ENCODE data around the gene SFSWAP. TPM values are rescaled to one million over a fixed set of nuclear protein-coding genes. Genes with fewer than 3 reads are reported as not detected.

Gene SFSWAP
- 59.4 to 76.3 TPM (median 63.4 TPM) in 3 replicates for total RNA-seq (2021)
- Bru-seq, nascent RNA: percentile 82 among the genes with signal in this experiment
- long read RNA-seq, experiment 1, transcript SFSWAP-201 (18 exons, 3,246 nt): major isoform, 77 of 151 reads
- long read RNA-seq, experiment 1, partial matches to known transcripts: 35 of 151 reads
- long read RNA-seq, experiment 1, other reads (novel, unspliced or antisense): 37 of 151 reads
- long read RNA-seq, experiment 2, transcript SFSWAP-201 (18 exons, 3,246 nt): major isoform, 12 of 68 reads
- long read RNA-seq, experiment 2, partial matches to known transcripts: 33 of 68 reads
- long read RNA-seq, experiment 2, other reads (novel, unspliced or antisense): 22 of 68 reads
- long read RNA-seq, experiment 3, partial matches to known transcripts: 4 of 7 reads
- long read RNA-seq, experiment 3, other reads (novel, unspliced or antisense): 3 of 7 reads

GRCh38 chr12:131710464-131711457 lies at the start of gene SFSWAP:
TSS of gene SFSWAP (plus strand) at chr12:131711090. CDS start at chr12:131711230, 140 bp downstream.
- Mint-ChIP-seq H3K9me3 (peaks cover 7% of the 10 kb centered on the region), H3K4me3 (peak within 1 kb of the TSS; percentile 94), H3K4me1 (peaks cover 23% of the 10 kb centered on the region), H3K27me3 (ENCODE audit: low read depth) (peaks cover 6% of the 10 kb centered on the region), H3K27ac (peak within 1 kb of the TSS; percentile 99), H3K36me3 (peaks cover 25% of the 10 kb centered on the region)
- DNase-seq (ENCODE audit: low spot score): peak; percentile 63
- ChIA-PET CTCF (interaction anchor here (0.9 to 1.1 kb wide), 2 partner anchors 13 to 120 kb away, joined by 3 to 4 read pairs; no protein-coding TSS in a partner anchor), POLR2A (interaction anchor here (0.5 to 1.3 kb wide), 2 partner anchors 13 to 183 kb away, joined by 4 to 6 read pairs; no protein-coding TSS in a partner anchor)
- peak; percentile 83 for ATAC-seq
- TF ChIP-seq NFE2L1 (CRISPR knock-in tag; IDR thresholded peaks at IDR 0.05): peak; percentile 10; the same call in 1 of the 2 replicates
- TF ChIP-seq IRF2 (CRISPR knock-in tag; IDR thresholded peaks at IDR 0.05; ENCODE audit: borderline replicate concordance, low read depth): no peak
- TF ChIP-seq ZMAT4 (CRISPR knock-in tag; IDR thresholded peaks at IDR 0.05): no peak
- peak; percentile 52; the same call in 1 of the 2 replicates for TF ChIP-seq CREM (CRISPR knock-in tag; IDR thresholded peaks at IDR 0.05)
- TF ChIP-seq HMGXB4 (CRISPR knock-in tag; IDR thresholded peaks at IDR 0.05): 0 out of 2 replicates have a peak, but pooled peaks have one; percentile 25
- TF ChIP-seq GABPB1 (CRISPR knock-in tag; IDR thresholded peaks at IDR 0.05): peak; percentile 82
- peak; percentile 67; the same call in 1 of the 2 replicates for TF ChIP-seq MAX (CRISPR knock-in tag; IDR thresholded peaks at IDR 0.05)
- 0 out of 2 replicates have a peak, but pooled peaks have one; percentile 45 for TF ChIP-seq IRF1 (CRISPR knock-in tag; IDR thresholded peaks at IDR 0.05)
- no peak for TF ChIP-seq GTF2I (CRISPR knock-in tag; conservative IDR thresholded peaks at IDR 0.05)
- TF ChIP-seq NFATC4 (CRISPR knock-in tag; IDR thresholded peaks at IDR 0.05): no peak
- TF ChIP-seq ZNF416 (CRISPR knock-in tag; IDR thresholded peaks at IDR 0.05): no peak
- no peak for TF ChIP-seq CDX4 (CRISPR knock-in tag; IDR thresholded peaks at IDR 0.05; ENCODE audit: borderline replicate concordance)
- peak; percentile 37 for TF ChIP-seq FOXP4 (CRISPR knock-in tag; IDR thresholded peaks at IDR 0.05)
- 0 out of 2 replicates have a peak, but pooled peaks have one; percentile 67 for TF ChIP-seq ATF6 (CRISPR knock-in tag; IDR thresholded peaks at IDR 0.05)
- no peak for TF ChIP-seq CBFB (CRISPR knock-in tag; IDR thresholded peaks at IDR 0.05; ENCODE audit: low read depth)
- TF ChIP-seq MYBL2 (CRISPR knock-in tag; IDR thresholded peaks at IDR 0.05): peak; percentile 65; the same call in 1 of the 2 replicates
- TF ChIP-seq KAT7 (CRISPR knock-in tag; IDR thresholded peaks at IDR 0.05; ENCODE audit: borderline replicate concordance): peak; percentile 94; the same call in 1 of the 2 replicates
- TF ChIP-seq FOXP1 (CRISPR knock-in tag; IDR thresholded peaks at IDR 0.05; ENCODE audit: borderline replicate concordance): peak; percentile 51; the same call in 1 of the 2 replicates
- TF ChIP-seq FOXK1 (CRISPR knock-in tag; IDR thresholded peaks at IDR 0.05): peak; percentile 42; the same call in 1 of the 2 replicates
- peak; percentile 71; the same call in 1 of the 2 replicates for TF ChIP-seq RELA (CRISPR knock-in tag; IDR thresholded peaks at IDR 0.05; ENCODE audit: borderline replicate concordance)
- no peak for TF ChIP-seq TP53 (CRISPR knock-in tag; IDR thresholded peaks at IDR 0.05)
- peak; percentile 34; the same call in 1 of the 2 replicates for TF ChIP-seq ESRRA (CRISPR knock-in tag; IDR thresholded peaks at IDR 0.05; ENCODE audit: borderline replicate concordance)
- TF ChIP-seq ZSCAN18 (CRISPR knock-in tag; IDR thresholded peaks at IDR 0.05): no peak
